Spleen (tissue), 11 donors: ENCODE results near the gene ZNF106. TPM values are rescaled to one million over a fixed set of nuclear protein-coding genes. Genes with fewer than 3 reads are reported as not detected.

Experiments used
- DNase-seq: peaks from one replicate; pipeline ENCODE4 v3.0.0-alpha.2; 2020
- H3K27ac ChIP-seq, 8 donors: fragments of 200-600 bp; sonication (generic) in 7 of 8; 1 replicate in 4 of 8; 2 replicates in 4 of 8; pipeline versions ENCODE4 v1.5.0 to v1.8.0; 2016 to 2021; ENCODE audit warnings: inconsistent platforms in 4 of 8, mild to moderate bottlenecking in 4 of 8, moderate library complexity in 1 of 8
- H3K27me3 ChIP-seq, 7 donors: fragments of 200-600 bp; sonication (generic) in 6 of 7; replicated peaks in 1 of 7; 1 replicate in 4 of 7; 2 replicates in 3 of 7; pipeline versions ENCODE4 v1.5.0 to v1.8.0; 2016 to 2021; ENCODE audit warnings: inconsistent platforms in 3 of 7, mild to moderate bottlenecking in 1 of 7
- H3K36me3 ChIP-seq, 6 donors: fragments of 200-600 bp; sonication (generic) in 5 of 6; 1 replicate in 4 of 6; 2 replicates in 2 of 6; pipeline versions ENCODE4 v1.5.0 to v1.8.0; 2016 to 2021; ENCODE audit warnings: inconsistent platforms in 2 of 6
- H3K4me1 ChIP-seq, 6 donors: fragments of 200-600 bp; sonication (generic) in 5 of 6; 1 replicate in 3 of 6; 2 replicates in 3 of 6; pipeline versions ENCODE4 v1.5.0 to v1.8.0; 2016 to 2021; ENCODE audit warnings: inconsistent platforms in 3 of 6
- H3K4me3 ChIP-seq, 8 donors: fragments of 200-600 bp; sonication (generic) in 7 of 8; 1 replicate in 4 of 8; 2 replicates in 4 of 8; pipeline versions ENCODE4 v1.5.0 to v1.8.0; 2016 to 2021; ENCODE audit warnings: inconsistent platforms in 4 of 8, mild to moderate bottlenecking in 4 of 8, moderate library complexity in 2 of 8
- H3K9me3 ChIP-seq, 8 donors: fragments of 200-600 bp; sonication (generic) in 7 of 8; 1 replicate in 4 of 8; 2 replicates in 4 of 8; pipeline versions ENCODE4 v1.5.0 to v1.8.0; 2016 to 2021; ENCODE audit warnings: inconsistent platforms in 4 of 8
- POLR2A ChIP-seq, 3 donors: fragments of 450-650 bp; IDR thresholded peaks; one replicate each; pipeline ENCODE4 v1.5.1; 2017; ENCODE audit warnings: antibody characterized with exemption in 3 of 3, mild to moderate bottlenecking in 1 of 3
- POLR2AphosphoS5 ChIP-seq, 3 donors: sonication (generic); formaldehyde crosslinking; IDR thresholded peaks; one replicate each; pipeline ENCODE4 v1.5.1; 2017; ENCODE audit warnings: antibody characterized with exemption in 3 of 3
- WGBS, 5 donors: extraction: QIAGEN DNeasy Blood & Tissue Kit in 3 of 5; methylation state at CpG; one replicate each; pipeline versions ENCODE4 v1.1.5 to v1.1.7; 2013 to 2018; 5-methylcytosine and 5-hydroxymethylcytosine counted together
- intact Hi-C: fragments of 100-400 bp; cut with DNase I; formaldehyde crosslinking; loops from one replicate; pipeline ENCODE4 v1.15.0; 2023; ENCODE audit warnings: low total_unique reads
- polyA plus RNA-seq, 3 donors: library from polyadenylated mRNA; stranded (reverse); fragments of 200-250 nt; gene quantifications; one replicate each; pipeline ENCODE4 v1.2.1, GENCODE V29; 2013
- total RNA-seq, 7 donors: library from RNA; depleted of rRNA in 3 of 7; stranded (reverse); fragments of >200 nt in 3 of 7; fragmentation: NEBNext Ultra II Directional in 4 of 7; extraction: Animal tissue kit (Norgen Biotek cat#: 25700) in 4 of 7; gene quantifications; one replicate each; pipeline versions ENCODE4 v1.1.0 to v1.2.1, GENCODE V29; 2016 to 2021
- TF ChIP-seq, protein P1 (sequence below), 11 experiments: fragments of 200-600 bp in 7 of 11; fragments of 450-650 bp in 4 of 11; sonication (generic) in 4 of 11; IDR thresholded peaks in 8 of 11; conservative IDR thresholded peaks in 3 of 11; 1 replicate in 7 of 11; 2 replicates in 4 of 11; pipeline versions ENCODE4 v1.4.0 to v1.8.0; 2016 to 2021; ENCODE audit warnings: antibody characterized with exemption in 11 of 11, inconsistent platforms in 4 of 11, mild to moderate bottlenecking in 1 of 11
- donor health status: healthy with polysubstance abuse.
- donor health status: DM: no; HTN: no; CAD: no; lungs with moderate emphysema.
- donor health status: DM: no; HTN: no; CAD: no.
- donor health status: Bipolar disorder and iron deficiency.
- donor health status: healthy.
- donor health status: DM: no; HTN: no; CAD: no.
- donor health status: DM: yes; HTN: yes; CAD: no.

The ZNF106 gene
- total and polyA plus RNA-seq, 10 donors: 4.6 to 93.3 (median 71.3) TPM

DNA sequence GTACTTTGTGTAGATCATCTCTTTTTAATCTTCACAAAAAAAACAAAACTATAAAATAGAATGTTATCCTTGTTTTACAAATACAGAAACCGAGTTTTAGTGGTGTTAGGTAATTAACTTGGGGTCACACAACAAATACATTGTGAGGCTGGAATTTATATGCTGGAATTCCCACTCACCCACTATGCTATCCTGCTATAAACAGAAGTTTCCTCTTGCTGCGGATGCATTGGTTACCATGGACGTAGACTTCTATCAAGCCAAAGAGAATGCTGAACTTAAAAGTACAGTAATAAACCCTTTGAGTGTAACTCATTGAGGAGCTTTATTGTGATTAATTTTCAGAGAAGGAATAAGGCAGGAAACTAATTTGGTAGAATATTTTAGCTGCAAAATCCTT, 13.7 kb upstream of the ZNF106 start:
- Histone ChIP-seq H3K4me3 (no peak overlapping the region), H3K4me1 (peaks cover 51 to 99% (median 76%) of the 10 kb centered on the region in 6 donors), H3K27me3 (no peaks in the 10 kb centered on the region), H3K27ac (peak overlapping the region in 5 of 8 donors; percentile 17 to 62 (median 44)), H3K9me3 (no peaks in the 10 kb centered on the region), H3K36me3 (peaks cover 0 to 28% (median 0%) of the 10 kb centered on the region in 6 donors)
- 70 to 79% (median 74%) methylated on average over 3 of the region's 3 CpGs for WGBS, 5 donors
- TF ChIP-seq POLR2AphosphoS5 (IDR thresholded peaks at IDR 0.05): no peak
- TF ChIP-seq, protein P1, sequence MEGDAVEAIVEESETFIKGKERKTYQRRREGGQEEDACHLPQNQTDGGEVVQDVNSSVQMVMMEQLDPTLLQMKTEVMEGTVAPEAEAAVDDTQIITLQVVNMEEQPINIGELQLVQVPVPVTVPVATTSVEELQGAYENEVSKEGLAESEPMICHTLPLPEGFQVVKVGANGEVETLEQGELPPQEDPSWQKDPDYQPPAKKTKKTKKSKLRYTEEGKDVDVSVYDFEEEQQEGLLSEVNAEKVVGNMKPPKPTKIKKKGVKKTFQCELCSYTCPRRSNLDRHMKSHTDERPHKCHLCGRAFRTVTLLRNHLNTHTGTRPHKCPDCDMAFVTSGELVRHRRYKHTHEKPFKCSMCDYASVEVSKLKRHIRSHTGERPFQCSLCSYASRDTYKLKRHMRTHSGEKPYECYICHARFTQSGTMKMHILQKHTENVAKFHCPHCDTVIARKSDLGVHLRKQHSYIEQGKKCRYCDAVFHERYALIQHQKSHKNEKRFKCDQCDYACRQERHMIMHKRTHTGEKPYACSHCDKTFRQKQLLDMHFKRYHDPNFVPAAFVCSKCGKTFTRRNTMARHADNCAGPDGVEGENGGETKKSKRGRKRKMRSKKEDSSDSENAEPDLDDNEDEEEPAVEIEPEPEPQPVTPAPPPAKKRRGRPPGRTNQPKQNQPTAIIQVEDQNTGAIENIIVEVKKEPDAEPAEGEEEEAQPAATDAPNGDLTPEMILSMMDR (IDR thresholded peaks at IDR 0.05 in 8 of 11, conservative IDR thresholded peaks at IDR 0.05 in 3 of 11): no peak
- TF ChIP-seq POLR2A (IDR thresholded peaks at IDR 0.05): no peak
- intact Hi-C loops: no loop called here
- no peak for DNase-seq

DNA sequence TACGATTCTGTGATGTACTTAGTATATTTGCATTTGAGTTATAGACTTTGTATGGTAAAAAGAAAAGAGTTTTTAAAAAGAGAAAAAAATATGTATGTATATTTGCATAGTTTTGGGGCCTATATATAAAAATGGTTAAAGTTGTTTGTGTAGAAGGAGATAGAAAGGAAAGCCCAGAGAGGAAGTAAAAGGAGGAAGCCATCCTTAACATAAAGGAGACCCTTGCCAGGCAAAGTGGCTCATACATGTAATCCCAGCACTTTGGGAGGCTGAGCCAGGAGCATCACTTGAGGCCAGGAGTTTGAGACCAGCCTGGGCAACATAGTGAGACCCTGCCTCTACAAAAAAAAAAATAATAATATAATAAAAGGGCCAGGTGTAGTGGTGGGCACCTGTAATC, 12.9 kb upstream of the ZNF106 start:
- Histone ChIP-seq H3K4me1 (peaks cover 55 to 99% (median 79%) of the 10 kb centered on the region in 6 donors), H3K27me3 (no peaks in the 10 kb centered on the region), H3K9me3 (no peaks in the 10 kb centered on the region), H3K4me3 (no peak overlapping the region), H3K36me3 (peaks cover 0 to 30% (median 0%) of the 10 kb centered on the region in 6 donors), H3K27ac (peak overlapping the region in 6 of 8 donors; percentile 2 to 67 (median 54))
- 65 to 79% (median 68%) methylated on average over 1 of the region's 1 CpG for WGBS, 5 donors
- intact Hi-C loops: no loop called here
- DNase-seq: no peak
- TF ChIP-seq POLR2A (IDR thresholded peaks at IDR 0.05) (no peak), POLR2AphosphoS5 (IDR thresholded peaks at IDR 0.05) (no peak)
- TF ChIP-seq, protein P1 (IDR thresholded peaks at IDR 0.05 in 8 of 11, conservative IDR thresholded peaks at IDR 0.05 in 3 of 11): no peak

DNA sequence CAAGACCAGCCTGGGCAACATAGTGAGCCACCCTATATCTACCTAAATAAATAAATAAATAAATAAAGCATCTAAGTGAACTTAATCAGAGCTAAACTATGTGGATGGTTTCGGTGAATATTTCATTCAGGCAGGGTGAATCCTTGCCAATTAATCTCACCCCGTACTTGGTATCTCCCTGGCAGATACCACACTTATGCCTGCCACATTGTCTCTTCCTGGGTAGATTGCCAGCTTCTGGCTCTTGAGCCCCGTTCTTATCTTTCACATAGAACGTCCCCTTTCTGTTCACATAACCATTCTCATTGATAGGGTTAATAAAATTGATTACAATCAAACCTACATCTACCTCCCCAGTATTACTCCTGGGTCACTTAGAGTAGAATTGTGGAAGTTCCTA, 11.5 kb upstream of the ZNF106 start:
- DNase-seq: no peak
- WGBS, 5 donors: 72 to 87% (median 78%) methylated on average over 4 of the region's 4 CpGs
- Histone ChIP-seq H3K36me3 (peaks cover 0 to 19% (median 0%) of the 10 kb centered on the region in 6 donors), H3K4me1 (peaks cover 60 to 99% (median 82%) of the 10 kb centered on the region in 6 donors), H3K9me3 (no peaks in the 10 kb centered on the region), H3K27ac (peak overlapping the region in 4 of 8 donors; percentile 52 to 67 (median 59)), H3K27me3 (no peaks in the 10 kb centered on the region), H3K4me3 (no peak overlapping the region)
- intact Hi-C loops: no loop called here
- no peak for TF ChIP-seq POLR2AphosphoS5 (IDR thresholded peaks at IDR 0.05)
- TF ChIP-seq POLR2A (IDR thresholded peaks at IDR 0.05): no peak
- TF ChIP-seq, protein P1 (IDR thresholded peaks at IDR 0.05 in 8 of 11, conservative IDR thresholded peaks at IDR 0.05 in 3 of 11): no peak

DNA sequence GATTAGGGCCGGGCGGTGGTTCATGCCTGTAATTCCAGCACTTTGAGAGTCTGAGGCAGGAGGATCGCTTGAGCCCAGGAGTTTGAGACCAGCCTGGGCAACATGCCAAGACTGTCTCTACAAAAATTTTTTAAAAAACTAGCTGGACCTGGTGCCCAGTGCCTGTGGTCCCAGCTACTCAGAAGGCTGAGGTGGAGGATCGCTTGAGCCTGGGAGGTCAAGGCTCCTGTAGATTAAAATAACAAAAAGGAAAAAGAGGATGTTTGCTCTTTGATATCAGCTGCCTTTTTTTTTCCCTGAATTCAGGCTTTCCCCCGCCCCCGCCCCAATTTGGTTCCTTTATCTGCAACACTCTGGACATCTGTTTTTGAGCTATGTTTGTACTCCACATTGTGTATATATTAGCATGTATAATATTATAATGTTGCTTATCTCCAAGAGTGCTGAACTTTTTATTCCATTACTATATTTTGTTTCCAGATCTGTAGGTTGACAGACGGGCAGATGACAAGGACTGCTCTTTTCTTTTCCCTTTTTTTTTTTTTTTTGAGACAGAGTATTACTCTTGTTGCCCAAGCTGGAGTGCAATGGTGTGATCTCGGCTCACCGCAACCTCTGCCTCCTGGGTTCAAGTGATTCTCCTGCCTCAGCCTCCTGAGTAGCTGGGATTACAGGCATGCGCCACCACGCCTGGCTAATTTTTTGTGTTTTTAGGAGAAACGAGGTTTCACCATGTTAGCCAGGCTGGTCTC, 9.1 kb upstream of the ZNF106 start:
- H3K4me3 ChIP-seq: peak overlapping the region in 1 of 8 donors; percentile 2
- H3K27me3 ChIP-seq: no peaks in the 10 kb centered on the region
- 61 to 74% (median 67%) methylated on average over 12 of the region's 12 CpGs for WGBS, 5 donors
- H3K27ac ChIP-seq: peak overlapping the region in 7 of 8 donors; percentile 44 to 96 (median 59)
- no peak for DNase-seq
- no peaks in the 10 kb centered on the region for H3K9me3 ChIP-seq
- H3K4me1 ChIP-seq: peaks cover 72 to 97% (median 91%) of the 10 kb centered on the region in 6 donors
- peaks cover 0 to 7% (median 0%) of the 10 kb centered on the region in 6 donors for H3K36me3 ChIP-seq
- TF ChIP-seq POLR2A (IDR thresholded peaks at IDR 0.05): no peak
- no peak for TF ChIP-seq POLR2AphosphoS5 (IDR thresholded peaks at IDR 0.05)
- TF ChIP-seq, protein P1 (IDR thresholded peaks at IDR 0.05 in 8 of 11, conservative IDR thresholded peaks at IDR 0.05 in 3 of 11): no peak
- intact Hi-C loops: no loop called here
